CD4-positive, CD25-positive, alpha-beta regulatory T cell (primary cell): ENCODE results near the gene TRMT10C. TPM values are rescaled to one million over a fixed set of nuclear protein-coding genes. Genes with fewer than 3 reads are reported as not detected.
A peak's percentile ranks its signal among the peaks of the same experiment; 100 is the strongest.
"Not testable (repeated sequence)": the region's sequence is repeated elsewhere in the genome, so short reads cannot be mapped to it uniquely, and the experiment has no call there.

Experiments
- ATAC-seq, 2 donors: fragments of 150-1000 bp; cut with Tn5 transposase; one replicate each; pipeline ENCODE4 v1.10.0; 2021; ENCODE audit warnings: low read depth in 2 of 2, moderate number of reproducible peaks in 2 of 2, moderate library complexity in 1 of 2
- DNase-seq, 3 donors: peaks; one replicate each; pipeline versions ENCODE4 v3.0.0 to v3.0.0-alpha.2; 2012 to 2022; ENCODE audit warnings: mixed read lengths in 1 of 3
- H3K27ac ChIP-seq: one replicate; pipeline ENCODE4 v1.7.0; 2013; ENCODE audit warnings: mild to moderate bottlenecking, low read length; ENCODE audit not compliant: insufficient read depth, poor library complexity, severe bottlenecking
- H3K27me3 ChIP-seq: one replicate; pipeline ENCODE4 v1.7.0; 2013; ENCODE audit warnings: low read length; ENCODE audit not compliant: control insufficient read depth, insufficient read depth
- H3K36me3 ChIP-seq: one replicate; pipeline ENCODE4 v1.7.0; 2013; ENCODE audit warnings: mild to moderate bottlenecking, low read length, moderate library complexity; ENCODE audit not compliant: control insufficient read depth, insufficient read depth
- H3K4me1 ChIP-seq: 2 replicates; pipeline ENCODE4 v1.7.0; 2013; ENCODE audit warnings: mild to moderate bottlenecking, low read length; ENCODE audit not compliant: insufficient read depth, control insufficient read depth, poor library complexity, severe bottlenecking
- H3K4me3 ChIP-seq: one replicate; pipeline ENCODE4 v1.7.0; 2013; ENCODE audit warnings: low read depth, mild to moderate bottlenecking, low read length, moderate library complexity
- H3K9me3 ChIP-seq, 2 experiments: 1 replicate in 1 of 2; 2 replicates in 1 of 2; pipeline ENCODE4 v1.7.0; 2013; ENCODE audit warnings: low read length in 2 of 2, mild to moderate bottlenecking in 1 of 2, moderate library complexity in 1 of 2; ENCODE audit not compliant: control insufficient read depth in 2 of 2
- H3K27ac Mint-ChIP-seq, 3 donors: one replicate each; pipeline ENCODE4 v1.8.0; 2020 to 2022; ENCODE audit warnings: mild to moderate bottlenecking in 3 of 3, mixed read lengths in 3 of 3, moderate library complexity in 2 of 3
- H3K27me3 Mint-ChIP-seq: one replicate; pipeline ENCODE4 v1.8.0; 2022; ENCODE audit warnings: mild to moderate bottlenecking, mixed read lengths
- H3K36me3 Mint-ChIP-seq: one replicate; pipeline ENCODE4 v1.8.0; 2020; ENCODE audit warnings: mixed read lengths
- H3K4me1 Mint-ChIP-seq, 4 donors: one replicate each; pipeline ENCODE4 v1.8.0; 2020 to 2022; ENCODE audit warnings: mixed read lengths in 4 of 4, mild to moderate bottlenecking in 1 of 4
- H3K4me3 Mint-ChIP-seq, 4 donors: one replicate each; pipeline ENCODE4 v1.8.0; 2020 to 2022; ENCODE audit warnings: mild to moderate bottlenecking in 4 of 4, mixed read lengths in 4 of 4, moderate library complexity in 3 of 4
- H3K9me3 Mint-ChIP-seq, 7 donors: one replicate each; pipeline ENCODE4 v1.8.0; 2020 to 2022; ENCODE audit warnings: mixed read lengths in 7 of 7, mild to moderate bottlenecking in 3 of 7, moderate library complexity in 2 of 7
- polyA plus RNA-seq, 4 donors: library from polyadenylated mRNA; unstranded; fragments of 300-500 nt; fragmentation: Illumina TruSeq; gene quantifications; one replicate each; pipeline ENCODE4 v1.2.3, GENCODE V29; 2021
- total RNA-seq: library from RNA; stranded (reverse); gene quantifications from one replicate; pipeline ENCODE4 v1.2.3, GENCODE V29; 2022

Gene TRMT10C
- total and polyA plus RNA-seq, 5 donors from 2014 or later: 29.4 to 47.0 (median 42.0) TPM

GRCh38 chr3:101549473-101549872 lies 12.2 kb upstream of the TRMT10C start:
- H3K4me1 Mint-ChIP-seq: peaks cover 7 to 10% (median 7%) of the 10 kb centered on the region in 4 donors
- no peaks in the 10 kb centered on the region for H3K27me3 ChIP-seq
- H3K36me3 ChIP-seq: no peaks in the 10 kb centered on the region
- H3K27ac Mint-ChIP-seq: no peak overlapping the region
- H3K9me3 ChIP-seq: no peaks in the 10 kb centered on the region
- H3K27ac ChIP-seq: no peak overlapping the region
- H3K27me3 Mint-ChIP-seq: peaks cover 5% of the 10 kb centered on the region
- H3K9me3 Mint-ChIP-seq: peaks cover 0 to 2% (median 0%) of the 10 kb centered on the region in 7 donors
- no peak overlapping the region for H3K4me3 Mint-ChIP-seq
- ATAC-seq: no peak
- H3K36me3 Mint-ChIP-seq: no peaks in the 10 kb centered on the region
- peaks cover 9% of the 10 kb centered on the region for H3K4me1 ChIP-seq
- H3K4me3 ChIP-seq: no peak overlapping the region
- DNase-seq: no peak

GRCh38 chr3:101551359-101552081 lies 10.1 kb upstream of the TRMT10C start:
- not testable (repeated sequence) for H3K27ac Mint-ChIP-seq, ATAC-seq, H3K4me3 ChIP-seq, H3K9me3 ChIP-seq, H3K4me3 Mint-ChIP-seq, H3K4me1 Mint-ChIP-seq, DNase-seq, H3K27me3 ChIP-seq, H3K4me1 ChIP-seq, H3K36me3 ChIP-seq, H3K36me3 Mint-ChIP-seq, H3K9me3 Mint-ChIP-seq, H3K27ac ChIP-seq
- H3K27me3 Mint-ChIP-seq: peaks cover 11% of the 10 kb centered on the region

GRCh38 chr3:101553381-101553780 lies 8.3 kb upstream of the TRMT10C start:
- not testable (repeated sequence) for H3K27ac Mint-ChIP-seq, ATAC-seq, H3K9me3 Mint-ChIP-seq, H3K36me3 ChIP-seq, H3K27ac ChIP-seq, H3K4me1 Mint-ChIP-seq, DNase-seq, H3K36me3 Mint-ChIP-seq, H3K4me3 Mint-ChIP-seq, H3K4me3 ChIP-seq, H3K4me1 ChIP-seq, H3K9me3 ChIP-seq, H3K27me3 ChIP-seq
- H3K27me3 Mint-ChIP-seq: peaks cover 14% of the 10 kb centered on the region

- Histone ChIP-seq H3K36me3 (no peaks in the 10 kb centered on the region), H3K27me3 (peaks cover 10% of the 10 kb centered on the region), H3K4me3 (no peak overlapping the region), H3K27ac (no peak overlapping the region), H3K4me1 (no peaks in the 10 kb centered on the region), H3K9me3 (no peaks in the 10 kb centered on the region)
- no peak overlapping the region for H3K4me3 Mint-ChIP-seq
- H3K27me3 Mint-ChIP-seq: peaks cover 21% of the 10 kb centered on the region
- no peak for ATAC-seq
- no peak for DNase-seq
- H3K36me3 Mint-ChIP-seq: no peaks in the 10 kb centered on the region
- H3K27ac Mint-ChIP-seq: no peak overlapping the region
- H3K9me3 Mint-ChIP-seq: no peaks in the 10 kb centered on the region
- H3K4me1 Mint-ChIP-seq: peaks cover 0 to 9% (median 2%) of the 10 kb centered on the region in 4 donors
Observed at GRCh38 chr3:101556064-101556463, 5.6 kb upstream of the TRMT10C start.

- H3K9me3 ChIP-seq: no peaks in the 10 kb centered on the region
- Mint-ChIP-seq H3K9me3 (no peaks in the 10 kb centered on the region), H3K27ac (peak overlapping the region in 1 of 3 donors; percentile 23), H3K36me3 (peaks cover 27% of the 10 kb centered on the region), H3K4me1 (peaks cover 7 to 55% (median 36%) of the 10 kb centered on the region in 4 donors), H3K4me3 (peak overlapping the region in 1 of 4 donors; percentile 28), H3K27me3 (no peaks in the 10 kb centered on the region)
- H3K27me3 ChIP-seq: no peaks in the 10 kb centered on the region
- no peak for DNase-seq
- H3K4me3 ChIP-seq: no peak overlapping the region
- H3K27ac ChIP-seq: no peak overlapping the region
- H3K4me1 ChIP-seq: peaks cover 11% of the 10 kb centered on the region
- H3K36me3 ChIP-seq: peaks cover 29% of the 10 kb centered on the region
- ATAC-seq: no peak
Observed at GRCh38 chr3:101567528-101568317, 6.1 kb downstream of the TRMT10C start.

- H3K4me1 Mint-ChIP-seq: peaks cover 10 to 65% (median 45%) of the 10 kb centered on the region in 4 donors
- Histone ChIP-seq H3K4me3 (peak overlapping the region; percentile 30), H3K27ac (peak overlapping the region; percentile 26), H3K27me3 (no peaks in the 10 kb centered on the region), H3K4me1 (peaks cover 36% of the 10 kb centered on the region), H3K36me3 (peaks cover 11% of the 10 kb centered on the region), H3K9me3 (no peaks in the 10 kb centered on the region)
- no peaks in the 10 kb centered on the region for H3K27me3 Mint-ChIP-seq
- peaks cover 8% of the 10 kb centered on the region for H3K36me3 Mint-ChIP-seq
- H3K27ac Mint-ChIP-seq: peak overlapping the region; percentile 28 to 60 (median 58)
- no peaks in the 10 kb centered on the region for H3K9me3 Mint-ChIP-seq
- peak overlapping the region; percentile 42 to 74 (median 50) for H3K4me3 Mint-ChIP-seq
- ATAC-seq (no peak), DNase-seq (peak in 2 of 3 donors; percentile 29)
Observed at GRCh38 chr3:101571028-101571895, 9.6 kb downstream of the TRMT10C start.
